Measurements from ENCODE around the gene NOP56. TPM values are rescaled to one million over a fixed set of nuclear protein-coding genes. Genes with fewer than 3 reads are reported as not detected.
A peak's percentile ranks its signal among the peaks of the same experiment; 100 is the strongest.

The NOP56 gene, protein sequence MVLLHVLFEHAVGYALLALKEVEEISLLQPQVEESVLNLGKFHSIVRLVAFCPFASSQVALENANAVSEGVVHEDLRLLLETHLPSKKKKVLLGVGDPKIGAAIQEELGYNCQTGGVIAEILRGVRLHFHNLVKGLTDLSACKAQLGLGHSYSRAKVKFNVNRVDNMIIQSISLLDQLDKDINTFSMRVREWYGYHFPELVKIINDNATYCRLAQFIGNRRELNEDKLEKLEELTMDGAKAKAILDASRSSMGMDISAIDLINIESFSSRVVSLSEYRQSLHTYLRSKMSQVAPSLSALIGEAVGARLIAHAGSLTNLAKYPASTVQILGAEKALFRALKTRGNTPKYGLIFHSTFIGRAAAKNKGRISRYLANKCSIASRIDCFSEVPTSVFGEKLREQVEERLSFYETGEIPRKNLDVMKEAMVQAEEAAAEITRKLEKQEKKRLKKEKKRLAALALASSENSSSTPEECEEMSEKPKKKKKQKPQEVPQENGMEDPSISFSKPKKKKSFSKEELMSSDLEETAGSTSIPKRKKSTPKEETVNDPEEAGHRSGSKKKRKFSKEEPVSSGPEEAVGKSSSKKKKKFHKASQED
- 100 to 1,000 TPM; 110 TPM for total RNA-seq
- 125 TPM for polyA plus RNA-seq (ENCODE audit: insufficient read depth, low read depth, low replicate concordance)
- long read RNA-seq, donor 1, transcript NOP56-208 (2 exons, 735 nt): major isoform, 114 of 224 reads
- long read RNA-seq, donor 1, transcript NOP56-201 (12 exons, 2,400 nt): minor isoform, 13 of 224 reads
- long read RNA-seq, donor 1, transcript NOP56-219 (1 exons, 2,980 nt): minor isoform, 55 of 224 reads
- long read RNA-seq, donor 1, transcript NOP56-205 (3 exons, 859 nt): minor isoform, 5 of 224 reads
- long read RNA-seq, donor 1, partial matches to known transcripts: 30 of 224 reads
- long read RNA-seq, donor 1, other reads (novel, unspliced or antisense): 0 of 224 reads
- long read RNA-seq, donor 2, transcript NOP56-219 (1 exons, 2,980 nt): minor isoform, 21 of 118 reads
- long read RNA-seq, donor 2, transcript NOP56-208 (2 exons, 735 nt): major isoform, 41 of 118 reads
- long read RNA-seq, donor 2, transcript NOP56-201 (12 exons, 2,400 nt): minor isoform, 14 of 118 reads
- long read RNA-seq, donor 2, partial matches to known transcripts: 23 of 118 reads
- long read RNA-seq, donor 2, other reads (novel, unspliced or antisense): 5 of 118 reads

- 1% methylated on average over 64 to 77 of the region's 101 CpGs for WGBS, 2 donors
- DNase-seq: peak; percentile 92
- no peaks in the 10 kb centered on the region for H3K36me3 ChIP-seq (ENCODE audit: low read depth, missing control alignments)
- peak within 1 kb of the TSS; percentile 71 to 88 for H3K4me3 ChIP-seq
- intact Hi-C loops (cut with DNase I; ENCODE audit: low total_unique reads): no loop called here
- no peaks in the 10 kb centered on the region for H3K9me3 ChIP-seq
- TF ChIP-seq, protein P1, sequence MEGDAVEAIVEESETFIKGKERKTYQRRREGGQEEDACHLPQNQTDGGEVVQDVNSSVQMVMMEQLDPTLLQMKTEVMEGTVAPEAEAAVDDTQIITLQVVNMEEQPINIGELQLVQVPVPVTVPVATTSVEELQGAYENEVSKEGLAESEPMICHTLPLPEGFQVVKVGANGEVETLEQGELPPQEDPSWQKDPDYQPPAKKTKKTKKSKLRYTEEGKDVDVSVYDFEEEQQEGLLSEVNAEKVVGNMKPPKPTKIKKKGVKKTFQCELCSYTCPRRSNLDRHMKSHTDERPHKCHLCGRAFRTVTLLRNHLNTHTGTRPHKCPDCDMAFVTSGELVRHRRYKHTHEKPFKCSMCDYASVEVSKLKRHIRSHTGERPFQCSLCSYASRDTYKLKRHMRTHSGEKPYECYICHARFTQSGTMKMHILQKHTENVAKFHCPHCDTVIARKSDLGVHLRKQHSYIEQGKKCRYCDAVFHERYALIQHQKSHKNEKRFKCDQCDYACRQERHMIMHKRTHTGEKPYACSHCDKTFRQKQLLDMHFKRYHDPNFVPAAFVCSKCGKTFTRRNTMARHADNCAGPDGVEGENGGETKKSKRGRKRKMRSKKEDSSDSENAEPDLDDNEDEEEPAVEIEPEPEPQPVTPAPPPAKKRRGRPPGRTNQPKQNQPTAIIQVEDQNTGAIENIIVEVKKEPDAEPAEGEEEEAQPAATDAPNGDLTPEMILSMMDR (IDR thresholded peaks at IDR 0.05): no peak
- no peak for TF ChIP-seq POLR2A (IDR thresholded peaks at IDR 0.05)
- no peaks in the 10 kb centered on the region for H3K27me3 ChIP-seq
- H3K4me1 ChIP-seq: peaks cover 10% of the 10 kb centered on the region
- H3K27ac ChIP-seq: peak within 1 kb of the TSS; percentile 75 to 86
Observed at GRCh38 chr20:2651772-2652723, at the start of gene NOP56. NOP56 (plus strand) TSS chr20:2652632; CDS start chr20:2652661, 29 bp downstream.

DNA sequence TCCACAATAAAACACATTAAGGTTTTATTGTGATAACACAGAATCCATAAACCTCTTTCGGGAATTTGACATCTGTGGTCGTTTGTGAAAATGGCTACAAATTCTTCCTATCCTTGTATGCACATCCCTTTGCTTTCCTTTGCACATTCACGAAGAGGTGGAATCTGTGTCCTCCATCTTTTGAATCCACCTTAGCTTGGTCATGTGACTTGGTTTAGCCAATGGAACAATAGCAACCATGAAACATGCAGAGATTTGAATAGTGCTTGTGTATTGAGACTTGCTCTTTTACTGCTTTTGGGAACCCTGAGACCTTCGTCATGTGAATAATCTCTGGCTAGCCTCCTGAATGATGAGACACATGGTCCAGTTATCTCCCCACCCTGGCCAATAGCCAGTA, 49.7 kb upstream of the NOP56 start:
- Histone ChIP-seq H3K27me3 (no peaks in the 10 kb centered on the region), H3K27ac (no peak overlapping the region), H3K36me3 (ENCODE audit: low read depth, missing control alignments) (no peaks in the 10 kb centered on the region), H3K4me3 (peak overlapping the region in 1 of 2 donors; percentile 29), H3K4me1 (no peaks in the 10 kb centered on the region), H3K9me3 (no peaks in the 10 kb centered on the region)
- TF ChIP-seq, protein P1 (IDR thresholded peaks at IDR 0.05): no peak
- no peak for TF ChIP-seq POLR2A (IDR thresholded peaks at IDR 0.05)
- intact Hi-C loops (cut with DNase I; ENCODE audit: low total_unique reads): no loop called here
- 53 to 59% methylated on average over 4 of the region's 4 CpGs for WGBS, 2 donors
- no peak for DNase-seq

GRCh38 chr20:2603816-2604505, 48.5 kb upstream of the NOP56 start:
- Histone ChIP-seq H3K9me3 (no peaks in the 10 kb centered on the region), H3K36me3 (ENCODE audit: low read depth, missing control alignments) (no peaks in the 10 kb centered on the region), H3K4me3 (no peak overlapping the region), H3K27me3 (no peaks in the 10 kb centered on the region), H3K4me1 (no peaks in the 10 kb centered on the region), H3K27ac (no peak overlapping the region)
- no peak for DNase-seq
- TF ChIP-seq POLR2A (IDR thresholded peaks at IDR 0.05): no peak
- TF ChIP-seq, protein P1 (IDR thresholded peaks at IDR 0.05): no peak
- 71 to 79% methylated on average over 7 of the region's 7 CpGs for WGBS, 2 donors
- intact Hi-C loops (cut with DNase I; ENCODE audit: low total_unique reads): no loop called here

GRCh38 chr20:2604506-2604835, 48.0 kb upstream of the NOP56 start:
- WGBS, 2 donors: 55 to 72% methylated on average over 3 of the region's 3 CpGs
- intact Hi-C loops (cut with DNase I; ENCODE audit: low total_unique reads): no loop called here
- Histone ChIP-seq H3K4me1 (no peaks in the 10 kb centered on the region), H3K27me3 (no peaks in the 10 kb centered on the region), H3K27ac (no peak overlapping the region), H3K36me3 (ENCODE audit: low read depth, missing control alignments) (no peaks in the 10 kb centered on the region), H3K4me3 (no peak overlapping the region), H3K9me3 (no peaks in the 10 kb centered on the region)
- no peak for DNase-seq
- TF ChIP-seq POLR2A (IDR thresholded peaks at IDR 0.05): no peak
- TF ChIP-seq, protein P1 (IDR thresholded peaks at IDR 0.05): no peak
